Stimulated activated CD4-positive, alpha-beta T cell treated with anti-CD3 and anti-CD28 coated beads, Interleukin-15, amount 100 ng/mL, for 24 hours (primary cell): ENCODE data around the gene KIF16B.

Experiments
- DNase-seq: peaks from one replicate; pipeline ENCODE4 v3.0.0-alpha.2; 2020

The KIF16B gene

DNA sequence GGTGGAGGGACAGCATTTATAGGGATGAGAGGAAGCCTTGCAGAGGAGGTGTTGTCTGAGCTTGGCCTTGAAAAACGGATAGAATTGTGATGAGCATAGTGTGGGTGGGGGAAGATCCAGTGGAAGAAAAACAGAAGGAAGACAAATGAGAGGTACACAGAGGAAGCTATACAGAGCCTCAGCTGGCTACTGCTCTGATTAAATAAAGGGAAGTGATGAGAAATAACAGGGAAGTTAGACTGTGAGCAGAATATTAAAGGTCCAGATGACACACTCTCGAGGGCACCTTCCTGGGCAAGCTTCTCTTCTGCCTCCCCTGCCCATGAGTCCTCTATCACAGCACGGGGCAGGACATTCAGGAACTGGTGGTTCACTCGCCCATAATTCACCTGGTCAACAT is 182.3 kb downstream of the KIF16B start:
- no peak for DNase-seq

DNA sequence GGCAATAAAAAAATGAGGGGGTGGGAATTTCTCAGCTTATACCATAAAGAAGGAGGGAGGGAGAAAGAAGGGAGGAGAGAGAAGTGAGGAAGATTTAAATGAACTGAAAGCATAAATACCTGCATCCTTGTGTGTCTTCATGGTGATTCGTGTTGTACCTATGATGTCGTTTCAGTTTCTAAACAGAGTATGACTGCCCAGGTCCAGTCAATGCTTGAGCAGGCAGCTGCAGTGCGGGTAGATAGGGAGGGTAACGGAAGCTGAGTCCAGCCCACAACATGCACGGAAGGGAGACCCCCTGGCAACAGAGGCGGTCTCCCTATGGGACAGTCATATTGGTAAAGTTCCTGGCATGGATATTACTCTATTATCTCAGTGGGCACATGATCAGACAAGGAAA is 184.5 kb downstream of the KIF16B start:
- no peak for DNase-seq

DNA sequence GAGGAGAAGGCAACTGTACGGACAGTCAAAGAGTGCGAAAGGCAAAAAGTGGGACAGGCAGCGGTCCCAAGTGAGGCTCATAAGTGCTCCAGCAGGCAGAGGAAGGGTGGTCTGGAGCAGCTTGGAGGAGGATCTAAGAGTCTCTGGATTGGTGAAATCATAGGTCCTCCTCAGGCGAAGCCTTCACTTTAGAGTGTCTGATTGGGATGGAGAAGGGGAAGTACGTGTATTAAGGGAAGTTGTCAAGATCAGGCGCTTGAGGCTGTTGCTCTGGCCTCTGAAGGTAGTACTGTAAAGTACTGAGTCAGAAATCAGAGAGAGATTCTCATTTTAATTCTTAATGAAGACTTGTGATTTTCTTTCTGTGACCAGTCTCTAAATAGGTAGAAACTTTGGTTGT is 185.6 kb downstream of the KIF16B start:
- DNase-seq: no peak

DNA sequence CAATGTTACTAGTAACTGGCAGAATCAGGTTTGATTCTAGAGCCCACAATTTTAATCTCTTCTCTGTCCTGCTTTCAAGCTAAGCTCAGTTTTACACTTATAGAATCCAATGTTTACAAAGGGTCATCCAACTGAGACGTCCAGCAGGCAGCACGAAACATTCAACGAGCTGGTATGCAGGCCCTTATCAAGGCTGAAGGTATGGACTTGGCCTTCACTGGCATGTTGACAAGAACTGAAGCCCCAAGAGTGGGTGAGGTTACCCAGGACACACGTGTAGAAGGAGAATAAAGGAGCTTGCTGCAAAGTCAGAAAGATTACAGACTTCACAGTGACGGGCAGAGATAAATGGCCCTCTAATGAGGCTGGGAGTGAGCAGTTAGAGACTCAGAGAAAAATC is 187.4 kb downstream of the KIF16B start:
- DNase-seq: no peak

DNA sequence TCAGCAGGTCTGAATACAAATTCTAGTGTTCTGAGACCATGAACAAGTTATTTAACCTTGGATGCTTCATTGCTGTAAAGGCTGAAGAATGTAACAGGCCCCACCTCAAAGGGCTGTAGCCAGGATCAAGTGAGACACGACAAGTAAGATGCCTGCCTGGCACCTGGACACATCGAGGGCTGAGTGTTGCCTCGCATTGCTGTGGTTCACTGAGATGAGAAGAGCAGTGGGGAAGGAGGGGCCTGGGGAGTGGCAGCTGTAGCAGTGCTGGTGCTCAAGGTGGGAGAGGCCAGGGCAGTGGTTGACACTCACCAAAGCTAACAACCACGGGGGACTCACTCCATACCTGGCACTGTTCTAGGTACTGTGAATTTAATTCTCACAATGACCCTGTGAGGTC is 187.8 kb downstream of the KIF16B start:
- DNase-seq: no peak

DNA sequence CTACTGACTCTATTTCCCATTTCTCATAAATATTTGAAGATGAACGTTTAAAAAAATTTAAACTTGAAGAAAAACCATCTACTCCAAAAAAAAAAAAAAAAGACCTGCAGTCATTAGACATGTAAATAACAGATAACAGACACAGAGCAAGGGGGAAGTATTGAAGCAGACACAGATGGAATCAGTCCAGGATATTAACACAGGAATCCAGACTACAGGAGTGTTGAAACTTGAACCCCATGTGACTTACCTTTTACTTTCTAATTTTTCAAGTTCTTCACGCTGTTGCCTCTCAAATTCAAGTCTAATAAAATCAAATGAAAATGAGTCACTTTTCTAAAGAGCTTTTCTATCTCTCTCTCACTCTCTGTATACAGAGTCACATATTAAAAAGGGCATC is 191.8 kb downstream of the KIF16B start:
- no peak for DNase-seq

DNA sequence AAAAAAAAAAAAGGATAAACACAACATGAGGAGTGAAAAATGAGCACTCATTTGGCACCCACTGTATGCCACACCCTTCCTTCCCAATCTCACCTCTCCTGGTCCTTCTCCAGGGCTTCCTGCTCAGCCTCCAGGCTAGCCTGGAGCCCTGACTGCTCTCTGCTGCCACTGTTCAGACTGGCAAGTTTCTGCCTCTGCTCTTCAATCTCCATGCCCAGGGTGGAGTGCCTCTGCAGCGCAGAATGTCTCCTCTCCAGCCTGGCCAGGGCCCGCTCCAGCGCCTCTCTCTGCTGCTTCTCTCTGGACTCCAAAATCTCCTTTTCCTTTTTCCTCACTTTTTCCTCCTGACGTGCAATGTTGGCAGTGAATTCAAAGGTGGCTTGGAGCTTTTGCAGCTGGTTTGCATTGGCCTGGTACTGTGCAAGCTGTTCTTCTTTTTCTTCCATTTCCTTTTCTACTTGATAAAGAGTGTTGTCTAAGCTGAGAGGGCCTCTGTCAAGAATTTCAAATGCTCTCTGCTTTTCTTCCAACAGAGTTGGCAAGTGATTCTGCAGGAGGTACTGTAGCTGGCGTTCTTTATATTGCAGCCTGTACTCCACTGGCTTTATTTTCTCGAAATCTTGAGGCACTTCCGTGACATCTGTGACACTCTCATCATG is 194.4 kb downstream of the KIF16B start:
- DNase-seq: no peak

DNA sequence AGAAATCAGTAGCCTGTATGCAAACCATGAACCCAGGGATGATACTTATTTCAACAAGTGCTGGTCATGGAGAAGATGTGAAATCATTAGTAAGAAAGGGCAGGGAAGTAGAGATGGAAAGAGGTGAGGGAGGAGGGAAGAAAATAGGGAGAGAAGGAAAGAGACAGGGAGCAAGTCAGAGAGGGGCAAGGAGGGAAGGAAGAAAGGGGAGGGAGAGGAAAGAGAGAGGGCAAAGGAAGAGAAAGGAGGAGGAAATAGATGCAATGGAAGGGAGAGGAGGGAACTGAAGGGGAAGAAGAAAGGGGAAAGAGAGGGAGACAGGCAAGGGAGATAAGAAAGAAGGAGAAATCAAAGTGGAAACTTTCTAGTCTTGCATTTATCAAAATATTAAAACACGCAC is 195.1 kb downstream of the KIF16B start:
- no peak for DNase-seq

DNA sequence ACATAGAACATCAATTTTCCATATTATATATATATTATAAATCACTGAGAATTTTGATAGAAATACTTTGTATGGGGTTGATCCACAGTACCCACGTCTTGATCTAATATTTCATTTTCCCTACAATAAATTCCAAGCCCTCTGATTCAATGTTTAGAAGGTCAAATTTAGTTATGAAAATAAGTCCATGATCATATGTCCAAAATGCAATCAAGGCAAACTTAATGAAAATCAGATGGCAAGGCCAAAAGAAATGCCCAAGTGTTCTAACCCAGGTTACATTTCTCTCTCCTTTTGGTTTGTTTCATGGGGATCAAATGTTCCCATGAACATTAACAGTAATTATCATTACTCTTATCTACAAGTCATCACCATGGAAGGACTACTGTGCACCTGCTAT is 203.8 kb downstream of the KIF16B start:
- DNase-seq: no peak

DNA sequence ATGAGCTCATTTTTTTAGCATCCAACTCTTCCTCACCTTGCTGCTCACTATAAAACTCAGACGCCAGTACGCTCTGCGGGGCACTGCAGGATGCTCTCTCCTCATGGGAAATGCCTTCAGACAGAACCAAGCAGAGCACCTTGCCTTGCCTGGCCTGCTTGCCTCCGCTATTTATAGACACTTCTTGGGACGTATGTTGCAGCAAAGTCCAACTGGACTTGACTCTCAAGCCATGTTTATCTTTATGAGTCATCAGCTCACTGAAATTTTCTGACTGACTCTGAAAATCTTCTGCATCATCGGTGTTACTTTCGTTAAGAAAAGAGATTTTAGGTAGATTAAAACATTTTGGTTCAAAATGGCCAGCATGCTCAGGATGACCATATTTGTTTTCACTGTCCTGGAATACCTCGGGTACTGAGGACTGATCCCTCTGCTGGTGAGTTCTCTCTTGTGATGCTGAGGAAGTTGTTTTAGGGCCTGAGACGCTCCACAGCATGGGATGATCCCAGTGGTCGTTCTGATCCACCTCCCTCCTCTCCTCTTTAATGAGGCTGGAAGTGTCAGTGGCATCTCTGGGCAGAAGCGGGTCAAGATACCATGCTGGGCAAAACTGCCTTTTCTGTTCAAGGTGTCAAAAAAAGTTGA is 204.5 kb downstream of the KIF16B start:
- no peak for DNase-seq

DNA sequence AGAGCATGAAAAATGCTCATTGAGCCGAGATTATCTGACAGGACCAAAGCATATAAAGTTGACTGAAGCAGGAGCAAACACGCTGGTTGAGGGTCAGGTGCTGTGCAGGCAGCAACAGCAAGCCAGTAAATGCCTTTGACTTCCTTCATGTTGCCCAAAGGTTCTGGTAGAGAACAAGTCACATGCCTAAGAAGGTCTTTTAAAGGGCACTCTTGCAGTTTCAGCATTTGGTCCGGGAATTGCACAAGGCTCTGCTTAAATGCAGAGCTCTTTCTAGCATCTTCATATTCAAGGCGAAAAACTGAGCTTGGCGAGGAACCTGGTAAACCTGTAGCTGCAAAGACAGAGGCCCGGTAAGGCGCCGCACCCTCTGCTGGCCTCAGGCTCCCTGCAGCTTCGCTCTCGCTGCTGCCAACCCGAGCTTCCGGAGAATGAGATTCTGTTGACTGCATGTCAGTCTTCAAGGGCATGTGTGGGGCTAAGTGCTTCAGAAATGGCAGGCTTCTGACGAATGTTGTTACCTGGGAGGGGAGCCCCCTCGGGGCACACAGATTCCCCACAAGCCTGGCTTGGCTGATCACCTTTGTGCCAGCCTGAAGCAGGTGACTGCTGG is 205.2 kb downstream of the KIF16B start:
- DNase-seq: no peak

DNA sequence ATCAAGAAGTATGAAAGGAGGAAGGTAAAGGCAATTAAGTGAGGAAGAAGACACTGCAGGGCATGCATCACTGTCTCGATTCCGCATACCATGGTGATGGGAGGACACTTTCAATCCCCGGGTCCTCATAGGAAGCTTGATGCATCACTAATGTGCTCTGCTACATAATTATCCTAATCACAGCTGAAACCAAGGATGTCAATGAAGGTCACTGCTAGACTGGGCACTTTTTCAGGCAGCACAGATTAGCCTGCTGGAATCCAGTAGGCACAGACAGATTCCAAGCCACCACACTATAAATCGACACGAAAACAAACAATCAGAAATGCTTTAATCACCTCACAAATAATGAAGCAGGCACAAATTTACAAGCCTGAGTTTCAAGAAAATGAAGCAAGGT is 206.7 kb downstream of the KIF16B start:
- no peak for DNase-seq

DNA sequence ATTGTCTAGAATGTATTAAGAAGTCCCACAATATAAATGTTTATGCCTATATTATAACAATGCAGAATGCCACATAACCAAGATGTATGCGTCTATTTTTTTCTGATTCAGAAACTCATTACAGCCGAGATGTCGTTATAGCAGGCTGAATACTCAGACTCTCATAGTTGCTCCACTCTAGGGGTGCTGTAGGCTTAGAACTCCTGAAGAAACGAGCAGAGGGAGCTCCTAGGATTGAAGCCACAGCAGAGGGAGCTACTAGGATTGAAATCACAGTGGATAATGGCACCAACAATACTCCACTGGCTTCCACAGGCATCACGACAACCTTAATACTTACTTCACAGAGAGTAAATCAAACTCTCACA is 208.9 kb downstream of the KIF16B start:
- DNase-seq: no peak

DNA sequence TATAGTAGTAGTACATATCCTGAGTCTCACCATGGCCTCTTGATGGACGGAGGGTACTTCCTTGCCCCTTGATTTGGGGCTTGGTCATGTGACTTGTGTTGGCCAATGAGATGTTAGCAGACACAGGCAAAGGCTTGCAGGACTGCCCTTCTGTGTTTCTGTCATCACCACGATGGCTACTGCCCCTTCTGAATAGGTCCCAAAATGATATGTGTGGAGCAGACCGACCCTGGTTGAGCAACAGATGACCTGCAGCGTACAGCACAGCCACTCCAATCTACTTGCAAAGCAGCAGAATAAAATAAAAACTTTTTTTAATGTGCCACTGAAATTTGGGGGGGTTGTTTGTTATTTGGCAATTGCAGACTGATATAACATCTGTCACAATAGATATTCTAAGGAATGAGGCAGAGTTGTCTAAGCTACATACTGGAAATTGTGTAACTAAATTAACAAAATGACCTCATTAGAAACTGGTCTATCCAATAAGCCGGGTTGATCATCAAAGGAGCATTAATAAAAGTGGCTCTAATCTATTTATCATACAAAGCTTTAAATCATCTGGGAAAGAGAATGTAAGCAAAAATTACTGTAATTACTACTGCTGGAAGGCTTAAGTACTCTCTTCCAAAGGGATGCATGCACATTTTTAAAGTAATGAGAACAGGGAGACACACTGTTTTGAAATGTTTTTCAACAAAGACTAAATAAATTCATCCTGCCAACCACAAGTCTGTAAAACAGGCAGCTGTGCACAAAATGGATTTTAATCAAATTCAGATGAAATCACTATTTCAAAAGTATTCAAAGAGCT is 209.5 kb downstream of the KIF16B start:
- no peak for DNase-seq

DNA sequence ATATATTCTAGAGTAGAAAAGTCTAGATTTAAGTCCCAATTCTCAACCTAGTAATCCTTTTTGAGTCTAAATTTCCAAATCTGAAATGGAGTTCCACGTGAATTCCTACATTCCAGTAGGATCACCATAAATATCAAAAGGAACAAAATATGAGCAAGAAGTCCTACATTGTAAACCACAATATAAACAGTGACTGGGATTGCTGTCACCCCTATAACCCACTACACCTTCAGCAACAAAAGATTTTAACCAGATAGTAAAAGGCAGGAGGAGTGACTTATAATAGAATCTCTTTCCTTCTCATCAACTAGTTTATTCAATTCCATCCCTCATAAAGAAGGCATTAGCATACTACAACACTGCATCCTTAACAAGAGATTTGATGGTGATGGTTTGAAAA is 210.6 kb downstream of the KIF16B start:
- no peak for DNase-seq

DNA sequence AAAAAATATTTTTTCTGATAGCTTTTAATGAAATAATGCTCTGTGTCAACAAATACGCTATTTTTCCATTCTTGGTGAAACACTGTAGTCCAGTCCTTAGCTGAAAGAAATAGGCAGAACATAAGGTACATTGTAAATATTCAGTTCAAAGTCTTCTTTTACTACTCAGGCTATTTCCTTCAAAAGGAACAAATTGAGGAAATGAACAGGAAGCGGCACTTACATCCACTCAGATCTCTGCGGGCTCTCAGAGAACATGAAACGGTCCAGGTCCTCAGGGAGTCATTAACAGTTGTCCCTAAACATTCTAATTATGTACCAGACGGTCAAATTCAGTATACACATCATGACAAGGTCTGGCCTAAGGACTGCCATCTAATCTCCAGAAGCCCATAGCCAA is 212.6 kb downstream of the KIF16B start:
- no peak for DNase-seq

DNA sequence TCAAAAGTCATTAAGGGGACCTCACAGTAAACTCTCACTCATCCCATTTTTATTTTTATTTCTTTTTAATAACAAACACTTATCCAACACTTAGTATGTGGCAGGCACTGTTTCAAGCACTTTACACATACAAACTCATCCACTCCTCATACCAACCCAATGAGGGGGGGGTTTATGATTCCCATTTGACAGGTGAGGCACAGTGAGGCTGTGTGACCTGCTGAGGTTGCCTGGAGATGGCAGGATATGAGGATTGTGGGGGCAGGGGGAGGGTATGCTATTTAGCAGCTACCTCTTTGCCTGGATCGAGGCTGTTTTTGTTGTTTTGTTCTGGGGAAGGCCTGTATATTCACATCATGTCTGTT is 219.8 kb downstream of the KIF16B start:
- DNase-seq: no peak

DNA sequence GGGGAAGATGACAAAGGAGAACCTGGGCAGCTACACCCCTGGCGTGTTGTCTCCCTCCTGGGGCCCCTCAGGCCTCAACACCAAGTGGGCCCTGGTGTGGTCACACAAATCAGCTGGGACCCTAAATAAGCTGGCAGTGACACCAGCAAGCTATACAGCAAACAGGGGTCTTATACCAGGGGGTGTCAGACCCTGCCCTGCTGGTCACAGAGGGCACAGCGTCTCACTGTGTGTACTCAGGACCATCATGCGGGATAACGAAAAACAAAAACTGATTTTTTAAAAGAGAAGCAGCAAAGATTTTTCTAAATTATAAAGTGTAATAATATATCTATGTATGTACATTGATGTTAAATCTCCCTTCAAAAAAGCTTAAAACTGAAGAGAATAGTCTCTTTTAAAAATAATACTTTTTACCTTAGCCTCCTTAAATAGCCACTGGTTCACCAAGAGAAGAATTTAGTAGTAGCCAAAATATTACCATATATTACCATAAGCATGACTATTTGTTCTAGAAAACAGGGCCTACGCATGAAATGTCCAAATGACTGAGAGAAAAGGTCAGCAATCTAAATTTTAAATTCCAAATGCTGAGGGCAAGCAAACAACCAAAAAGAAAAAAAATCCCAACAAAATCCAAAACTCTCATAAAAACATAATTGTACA is 220.4 kb downstream of the KIF16B start:
- no peak for DNase-seq

DNA sequence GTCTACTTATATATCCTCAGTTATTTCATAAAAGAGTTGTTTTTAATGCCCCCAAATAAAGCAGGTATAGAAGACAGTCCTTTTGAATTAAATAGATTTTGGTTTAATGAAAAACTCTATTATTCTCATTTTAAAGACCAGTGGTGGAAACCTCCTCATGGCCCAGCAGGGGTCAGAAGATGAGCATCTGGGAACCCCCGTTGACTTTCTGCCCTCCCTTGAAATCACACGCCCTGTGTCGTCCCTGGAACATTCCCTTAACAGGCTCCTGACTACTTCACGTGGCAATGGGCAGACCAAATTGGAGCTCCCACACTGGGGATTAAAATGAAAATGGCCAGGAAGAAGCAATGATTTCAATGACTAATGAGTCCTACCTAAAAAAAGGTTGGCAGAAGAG is 220.9 kb downstream of the KIF16B start:
- DNase-seq: no peak

DNA sequence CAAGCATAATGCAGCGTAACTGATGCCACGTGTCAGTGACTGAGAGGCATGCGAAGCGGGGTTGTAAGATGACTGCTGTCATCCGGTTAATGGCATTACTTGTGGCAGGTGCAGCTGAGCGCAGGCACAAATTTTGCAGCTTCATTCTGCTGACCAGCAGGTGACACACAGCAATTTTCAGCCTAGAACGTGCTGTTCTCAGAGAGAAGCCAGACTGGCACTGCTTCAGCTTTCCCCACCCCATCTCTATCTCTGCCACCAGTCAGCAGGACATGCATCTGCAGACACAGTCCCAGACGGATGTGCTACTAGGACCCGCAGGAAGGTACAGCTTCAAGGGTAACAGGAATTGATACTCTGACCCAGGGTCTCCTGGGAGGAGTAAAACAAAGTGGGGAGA is 221.8 kb downstream of the KIF16B start:
- no peak for DNase-seq

DNA sequence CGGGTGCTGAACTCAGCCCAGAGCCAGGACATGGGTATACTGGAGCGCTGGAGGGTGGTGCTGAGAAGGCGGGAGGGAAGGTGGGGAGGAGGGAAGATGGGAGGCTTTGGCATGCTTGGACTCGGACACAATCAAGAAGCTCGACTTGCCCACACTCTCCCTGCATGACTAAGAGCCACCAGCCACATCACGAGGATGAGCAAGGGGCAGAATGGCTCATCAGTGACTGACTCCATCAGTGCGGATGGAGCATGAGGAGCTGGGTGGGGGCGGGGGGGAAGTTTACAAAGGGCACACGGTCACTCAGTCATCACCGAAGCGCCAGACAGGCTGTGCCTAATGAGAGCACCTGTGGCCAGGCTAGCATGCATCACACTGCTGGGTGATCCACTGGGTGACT is 222.8 kb downstream of the KIF16B start:
- no peak for DNase-seq

DNA sequence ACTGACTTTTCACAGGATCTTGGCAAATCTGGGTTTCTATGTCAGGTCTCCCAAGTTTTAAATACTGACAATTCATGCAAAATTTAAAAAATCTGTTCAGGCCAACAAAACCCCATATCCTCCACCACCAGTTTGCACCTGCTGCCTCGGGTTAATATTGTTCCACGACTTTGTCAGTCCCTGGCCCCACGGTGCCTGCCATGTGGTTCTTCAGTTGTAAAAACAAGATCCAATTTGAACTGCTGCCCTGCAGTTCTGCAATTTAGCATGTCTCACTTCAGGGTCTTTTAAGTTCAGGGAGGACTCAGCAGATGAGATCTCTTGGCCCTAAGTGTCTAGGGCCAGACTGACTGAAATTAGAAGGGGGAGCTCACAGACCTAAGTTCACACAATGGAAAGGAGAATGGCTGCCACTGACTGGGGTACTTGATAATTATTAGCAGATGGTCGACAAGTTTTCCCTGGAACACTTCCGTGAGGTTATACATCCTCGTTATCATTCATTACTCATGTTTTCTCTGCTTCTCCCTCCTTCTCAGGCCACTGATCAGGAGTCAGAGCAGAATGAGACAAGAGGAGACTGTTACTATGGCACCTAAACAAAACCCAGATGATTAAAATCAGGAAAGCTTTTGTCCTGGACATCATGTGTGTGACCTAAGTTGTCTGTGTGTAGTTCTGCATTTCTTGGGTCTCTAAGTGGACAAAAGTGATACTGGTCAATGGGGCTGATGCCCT is 223.6 kb downstream of the KIF16B start:
- DNase-seq: no peak

DNA sequence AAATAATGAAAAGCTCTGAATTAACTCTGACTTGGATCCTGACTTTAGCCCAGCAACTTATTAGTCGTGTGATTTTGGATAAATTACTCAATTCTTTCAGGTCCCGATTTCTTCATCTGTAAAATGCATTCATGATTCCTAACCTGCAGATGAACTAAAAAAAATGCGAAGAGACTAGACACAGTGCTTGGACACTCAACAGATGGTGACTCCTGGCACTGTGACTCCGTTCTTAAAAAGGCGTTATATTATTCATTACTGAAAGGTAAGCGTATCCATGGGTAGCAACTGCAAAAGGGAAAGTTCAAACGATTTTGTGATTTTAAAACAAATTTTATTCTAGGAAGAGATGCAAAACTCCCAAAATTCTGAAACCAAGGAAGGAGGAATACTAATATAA is 226.3 kb downstream of the KIF16B start:
- no peak for DNase-seq
